ENCODE results near the gene LDLRAD3.

Gene LDLRAD3

DNA sequence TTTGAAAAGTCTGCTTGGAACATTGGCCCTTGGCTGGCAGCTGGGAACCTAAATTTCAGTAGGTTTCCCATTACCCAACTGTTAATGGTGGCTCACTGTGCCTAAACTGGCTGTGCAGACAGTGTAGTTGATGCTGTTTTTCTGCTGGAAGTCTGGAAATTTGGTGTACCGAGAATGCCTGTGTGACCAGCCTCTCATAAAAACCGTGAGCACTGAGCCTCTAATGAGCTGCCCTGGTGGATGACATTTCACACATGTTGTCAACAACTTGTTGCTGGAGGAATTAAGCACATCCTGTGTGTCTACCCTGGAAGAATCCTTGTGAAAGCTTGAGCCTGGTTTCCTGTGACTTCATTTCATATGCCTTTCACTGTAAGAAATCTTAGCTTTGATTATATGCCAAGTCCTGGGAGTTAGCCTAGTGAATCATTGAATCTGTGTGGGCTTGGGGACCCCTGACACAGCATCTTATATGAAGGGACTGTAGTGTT lies 131.1 kb downstream of the LDLRAD3 start:
- no peaks in the 10 kb centered on the region for H3K9me3 Mint-ChIP-seq
- TF ChIP-seq, protein P1, sequence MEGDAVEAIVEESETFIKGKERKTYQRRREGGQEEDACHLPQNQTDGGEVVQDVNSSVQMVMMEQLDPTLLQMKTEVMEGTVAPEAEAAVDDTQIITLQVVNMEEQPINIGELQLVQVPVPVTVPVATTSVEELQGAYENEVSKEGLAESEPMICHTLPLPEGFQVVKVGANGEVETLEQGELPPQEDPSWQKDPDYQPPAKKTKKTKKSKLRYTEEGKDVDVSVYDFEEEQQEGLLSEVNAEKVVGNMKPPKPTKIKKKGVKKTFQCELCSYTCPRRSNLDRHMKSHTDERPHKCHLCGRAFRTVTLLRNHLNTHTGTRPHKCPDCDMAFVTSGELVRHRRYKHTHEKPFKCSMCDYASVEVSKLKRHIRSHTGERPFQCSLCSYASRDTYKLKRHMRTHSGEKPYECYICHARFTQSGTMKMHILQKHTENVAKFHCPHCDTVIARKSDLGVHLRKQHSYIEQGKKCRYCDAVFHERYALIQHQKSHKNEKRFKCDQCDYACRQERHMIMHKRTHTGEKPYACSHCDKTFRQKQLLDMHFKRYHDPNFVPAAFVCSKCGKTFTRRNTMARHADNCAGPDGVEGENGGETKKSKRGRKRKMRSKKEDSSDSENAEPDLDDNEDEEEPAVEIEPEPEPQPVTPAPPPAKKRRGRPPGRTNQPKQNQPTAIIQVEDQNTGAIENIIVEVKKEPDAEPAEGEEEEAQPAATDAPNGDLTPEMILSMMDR (IDR thresholded peaks at IDR 0.05; ENCODE audit: unreplicated experiment in 3 of 3) = no peak
- H3K4me3 Mint-ChIP-seq = peak overlapping the region in 1 of 3 experiments; percentile 39
- peaks cover 67% of the 10 kb centered on the region for H3K4me1 Mint-ChIP-seq
- peaks cover 41% of the 10 kb centered on the region for H3K36me3 Mint-ChIP-seq (ENCODE audit: low read depth)
- no peaks in the 10 kb centered on the region for H3K27me3 Mint-ChIP-seq (ENCODE audit: low read depth)
- peak overlapping the region; percentile 2 to 95 (median 87) for H3K27ac Mint-ChIP-seq

DNA sequence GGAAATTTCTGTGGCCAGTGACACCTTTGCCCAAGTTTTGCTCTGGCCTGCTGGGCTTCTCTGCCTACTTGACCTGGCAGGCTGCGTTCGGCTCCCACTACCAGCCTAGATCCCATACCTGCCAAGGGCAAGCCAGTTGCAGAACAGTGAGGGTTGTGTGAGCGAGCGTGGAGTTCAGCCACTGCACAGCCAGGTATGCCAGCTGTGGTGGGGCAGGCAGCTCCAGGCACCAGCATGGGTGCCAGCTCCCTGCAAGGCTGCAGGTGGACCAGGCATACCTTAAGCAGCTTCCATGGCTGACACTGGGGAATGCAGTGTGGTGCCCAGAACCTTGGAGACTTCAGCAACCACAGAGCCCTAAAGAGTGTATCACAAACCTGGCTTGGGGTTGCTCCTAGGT lies 133.5 kb downstream of the LDLRAD3 start:
- Mint-ChIP-seq H3K27ac (peak overlapping the region in 1 of 3 experiments; percentile 49), H3K36me3 (ENCODE audit: low read depth) (peaks cover 54% of the 10 kb centered on the region), H3K4me3 (no peak overlapping the region), H3K27me3 (ENCODE audit: low read depth) (no peaks in the 10 kb centered on the region), H3K9me3 (no peaks in the 10 kb centered on the region), H3K4me1 (peaks cover 49% of the 10 kb centered on the region)
- TF ChIP-seq, protein P1 (IDR thresholded peaks at IDR 0.05; ENCODE audit: unreplicated experiment in 3 of 3) = no peak

DNA sequence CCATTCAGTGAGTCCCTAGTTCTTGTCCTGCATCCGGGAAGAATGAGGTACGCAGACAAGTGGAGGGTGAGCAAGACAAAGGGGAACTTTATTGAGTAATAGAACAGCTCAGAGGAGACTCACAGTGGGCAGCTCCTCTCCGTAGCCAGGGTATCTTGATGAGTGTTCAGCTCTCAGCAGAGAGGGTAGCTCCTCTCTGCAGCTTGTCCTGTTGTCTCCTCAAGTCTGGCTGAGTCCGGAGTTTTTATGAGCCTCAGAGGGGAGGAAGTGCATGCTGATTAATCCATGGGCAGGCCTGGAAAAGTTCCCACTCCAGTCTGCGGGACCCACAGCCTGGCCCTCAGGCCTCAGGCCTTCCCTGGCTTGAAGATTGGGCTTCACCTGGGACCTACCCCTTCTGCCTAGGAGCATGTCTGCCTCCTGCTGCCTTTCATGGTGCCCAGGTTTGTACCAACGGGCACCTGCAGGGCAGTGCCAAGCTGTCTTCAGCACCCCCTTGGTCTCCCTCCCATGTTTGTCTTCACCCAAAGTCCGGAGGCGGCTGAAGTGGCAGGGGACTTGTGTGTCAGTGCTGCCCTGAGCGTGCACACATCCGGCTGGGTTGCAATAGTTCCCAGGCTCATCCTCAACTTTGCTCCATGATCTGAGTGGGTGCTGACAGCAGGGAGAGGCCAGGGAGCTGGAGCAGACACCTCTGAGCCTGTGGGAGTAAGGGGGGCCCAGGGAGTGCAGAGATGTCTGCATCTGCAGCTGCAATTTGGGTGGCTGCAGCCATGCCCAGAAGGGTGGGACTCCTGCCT lies 134.2 kb downstream of the LDLRAD3 start:
- H3K36me3 Mint-ChIP-seq (ENCODE audit: low read depth) = peaks cover 61% of the 10 kb centered on the region
- no peaks in the 10 kb centered on the region for H3K27me3 Mint-ChIP-seq (ENCODE audit: low read depth)
- H3K4me3 Mint-ChIP-seq = no peak overlapping the region
- TF ChIP-seq, protein P1 (IDR thresholded peaks at IDR 0.05; ENCODE audit: unreplicated experiment in 3 of 3) = no peak
- peaks cover 3% of the 10 kb centered on the region for H3K9me3 Mint-ChIP-seq
- peaks cover 42% of the 10 kb centered on the region for H3K4me1 Mint-ChIP-seq
- H3K27ac Mint-ChIP-seq = peak overlapping the region in 2 of 3 experiments; percentile 11 to 49

DNA sequence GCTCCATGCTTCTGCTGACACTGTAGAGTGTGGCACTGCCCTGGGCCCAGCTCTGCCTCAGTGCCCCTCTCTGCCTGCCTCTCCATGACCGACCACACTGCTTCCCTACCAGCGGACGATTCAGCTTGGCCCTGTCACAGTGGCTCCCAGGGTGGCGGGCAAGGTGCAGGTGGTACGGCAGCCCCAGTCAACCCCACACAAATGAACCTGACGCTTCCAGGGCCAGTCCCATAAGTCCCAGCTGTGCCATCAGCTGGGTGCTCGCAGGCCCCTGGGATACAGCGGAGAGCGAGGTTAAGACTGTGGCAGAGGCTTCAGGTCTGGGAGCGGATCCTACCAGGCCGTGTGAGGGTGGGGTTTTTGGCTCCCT lies 134.8 kb downstream of the LDLRAD3 start:
- Mint-ChIP-seq H3K4me1 (peaks cover 36% of the 10 kb centered on the region), H3K27ac (no peak overlapping the region), H3K36me3 (ENCODE audit: low read depth) (peaks cover 67% of the 10 kb centered on the region), H3K9me3 (peaks cover 3% of the 10 kb centered on the region), H3K27me3 (ENCODE audit: low read depth) (no peaks in the 10 kb centered on the region), H3K4me3 (no peak overlapping the region)
- TF ChIP-seq, protein P1 (IDR thresholded peaks at IDR 0.05; ENCODE audit: unreplicated experiment in 3 of 3) = no peak

DNA sequence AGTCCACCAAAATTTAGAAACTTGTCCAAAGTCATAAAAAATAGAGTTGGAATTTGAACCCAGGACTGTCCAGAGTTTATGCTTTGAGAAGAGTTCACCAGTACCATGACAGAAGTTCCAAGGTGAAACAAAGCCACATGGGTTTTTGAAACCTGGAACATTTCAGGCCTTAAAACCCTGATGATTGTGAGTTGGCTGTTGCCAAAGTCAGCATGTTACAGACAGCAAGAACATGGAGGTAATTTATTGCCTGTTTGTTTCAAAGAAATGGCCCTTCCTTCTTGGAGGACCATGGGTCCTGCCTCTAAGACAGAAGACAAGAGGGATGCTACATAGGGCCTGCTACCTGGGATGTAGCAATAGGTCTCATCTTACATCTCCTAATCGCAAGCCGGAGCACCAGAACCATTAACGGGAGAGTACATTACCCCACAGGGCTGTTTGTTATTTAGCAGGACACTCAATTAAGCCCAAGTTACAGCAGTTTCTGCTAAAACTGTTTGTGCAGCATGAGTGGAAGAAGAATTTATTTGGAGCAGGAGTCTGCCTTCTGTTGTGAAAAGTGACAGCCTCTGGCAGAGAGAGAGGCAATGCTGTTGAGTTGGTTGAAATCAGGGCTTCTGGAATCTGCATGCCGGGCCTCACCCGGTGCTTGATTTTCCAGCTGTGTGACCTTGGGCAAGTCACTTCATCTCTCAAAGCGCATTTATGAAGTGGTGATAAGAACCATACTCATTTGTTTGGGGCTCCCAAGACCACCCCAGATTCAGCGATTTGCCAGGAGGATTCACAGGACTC lies 136.2 kb downstream of the LDLRAD3 start:
- H3K36me3 Mint-ChIP-seq (ENCODE audit: low read depth) = peaks cover 71% of the 10 kb centered on the region
- H3K9me3 Mint-ChIP-seq = peaks cover 9% of the 10 kb centered on the region
- H3K27me3 Mint-ChIP-seq (ENCODE audit: low read depth) = no peaks in the 10 kb centered on the region
- peaks cover 22% of the 10 kb centered on the region for H3K4me1 Mint-ChIP-seq
- no peak overlapping the region for H3K27ac Mint-ChIP-seq
- TF ChIP-seq, protein P1 (IDR thresholded peaks at IDR 0.05; ENCODE audit: unreplicated experiment in 3 of 3) = no peak
- no peak overlapping the region for H3K4me3 Mint-ChIP-seq

Measured in nephron (organoid).